GM19238 (cell line): ENCODE data around the gene SKIDA1.
"Not testable (repeated sequence)": the region's sequence is repeated elsewhere in the genome, so short reads cannot be mapped to it uniquely, and the experiment has no call there.

Experiments
- DNase-seq: peaks from one replicate; pipeline ENCODE4 v3.0.0; 2011; ENCODE audit warnings: low spot score; ENCODE audit not compliant: insufficient read length

Gene SKIDA1

DNA sequence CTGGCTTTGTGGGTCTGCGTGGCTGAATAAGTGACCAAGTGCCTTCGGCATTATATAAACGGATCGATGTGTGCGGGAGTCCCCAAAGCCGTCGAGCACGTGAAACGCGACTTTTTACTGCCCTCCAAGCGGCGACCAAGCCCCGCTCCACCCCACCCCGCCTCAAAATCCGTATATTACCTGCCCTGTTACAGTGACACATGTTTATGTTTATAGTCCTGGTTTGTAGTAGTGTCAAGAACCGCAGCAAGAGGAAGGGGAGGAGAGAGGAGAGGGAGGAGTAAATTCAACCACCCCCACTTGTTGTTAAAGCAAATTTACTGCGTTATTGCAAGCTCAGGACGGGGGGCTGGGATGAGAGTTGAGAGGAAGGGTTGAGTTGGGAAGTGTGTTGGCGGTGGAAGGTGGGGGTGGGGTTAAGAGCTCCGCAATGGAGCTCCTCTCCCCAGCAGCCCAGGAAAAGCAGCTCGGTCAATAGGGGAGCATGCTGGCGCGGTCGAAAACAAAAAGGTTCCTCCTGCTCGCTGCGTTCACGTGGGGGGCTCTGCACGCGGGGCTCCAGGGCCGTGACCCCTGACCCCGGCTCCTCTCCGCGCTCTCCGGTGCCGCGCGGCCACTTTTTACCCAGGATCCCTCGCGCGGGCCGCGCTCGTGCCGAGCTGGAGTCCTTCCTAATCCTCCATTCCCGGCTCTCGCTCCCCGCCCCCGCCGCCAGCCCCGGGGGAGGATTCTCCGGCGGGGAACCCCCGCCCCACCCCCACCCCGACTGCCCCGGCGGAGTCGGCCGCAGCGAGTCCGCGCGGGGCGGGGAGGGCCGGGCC, at the start of gene SKIDA1:
Gene SKIDA1 (minus strand): TSS at position 316 of the 821 bp plus-strand sequence. CDS start 7,860 bp downstream, outside the sequence.
- DNase-seq: no peak

DNA sequence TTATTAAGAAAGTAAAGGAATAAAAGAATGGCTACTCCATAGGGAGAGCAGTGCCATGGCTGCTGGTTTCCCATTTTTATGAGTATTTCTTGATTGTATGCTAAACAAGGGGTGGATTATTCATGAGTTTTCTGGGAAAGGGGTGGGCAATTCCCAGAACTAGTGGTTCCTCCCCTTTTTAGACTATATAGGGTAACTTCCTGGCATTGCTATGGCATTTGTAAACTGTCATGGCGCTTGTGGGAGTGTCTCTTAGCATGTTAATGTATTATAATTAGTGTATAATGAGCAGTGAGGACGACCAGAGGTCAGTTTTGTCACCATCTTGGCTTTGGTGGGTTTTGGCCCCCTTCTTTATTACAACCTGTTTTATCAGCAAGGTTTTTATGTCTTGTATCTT, 49.0 kb upstream of the SKIDA1 start:
- DNase-seq: not testable (repeated sequence)

DNA sequence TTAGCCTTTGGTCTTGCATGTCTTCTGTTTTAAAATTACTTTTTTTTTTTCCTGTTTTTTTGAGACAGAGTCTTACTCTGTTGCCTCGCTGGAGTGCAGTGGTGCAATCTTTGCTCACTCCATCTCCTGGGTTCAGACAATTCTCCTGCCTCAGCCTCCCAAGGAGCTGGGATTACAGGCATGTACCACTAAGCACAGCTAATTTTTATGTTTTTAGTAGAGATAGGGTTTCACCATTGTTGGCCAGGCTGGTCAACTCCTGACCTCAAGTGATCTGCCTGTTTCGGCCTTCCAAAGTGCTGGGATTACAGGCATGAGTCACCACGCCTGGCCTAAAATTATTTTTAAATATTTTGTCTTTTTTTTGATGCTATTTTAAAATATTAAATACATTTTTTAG, 47.1 kb upstream of the SKIDA1 start:
- DNase-seq: no peak

DNA sequence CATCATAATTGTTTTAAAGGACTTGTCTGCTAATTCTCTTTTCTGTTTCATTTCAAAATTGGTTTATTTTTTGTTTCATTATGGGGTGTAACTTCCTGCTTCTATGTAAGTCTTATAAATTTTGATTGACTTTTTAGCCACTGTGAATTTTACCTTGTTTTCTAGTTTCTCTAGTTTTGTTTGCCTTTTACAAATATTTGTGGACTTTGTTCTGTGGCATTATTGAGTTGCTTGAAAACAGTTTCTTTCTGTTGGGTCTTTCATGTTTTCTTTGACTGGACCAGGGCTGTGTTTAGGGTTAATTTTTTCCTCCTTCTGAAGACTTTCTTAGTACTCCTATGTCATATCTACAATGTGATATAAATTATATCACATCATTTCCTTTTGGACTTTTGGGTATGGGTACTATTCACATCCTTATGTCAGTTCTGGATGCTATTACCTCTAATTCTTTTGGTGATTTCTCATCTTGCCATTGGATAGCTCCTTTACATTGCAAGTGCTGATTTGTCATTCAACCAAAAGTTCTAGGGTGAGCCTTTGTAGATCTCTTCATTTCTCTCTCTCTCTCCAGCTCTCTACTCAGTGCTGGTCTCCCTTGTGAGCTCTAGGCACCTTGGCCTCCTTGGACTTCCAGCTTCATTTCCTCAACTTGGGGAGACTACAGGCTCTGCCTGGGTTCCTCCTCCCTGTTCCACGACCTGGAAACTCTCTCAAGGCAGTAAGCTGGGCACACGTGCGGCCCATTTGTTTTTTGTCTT, 45.5 kb upstream of the SKIDA1 start:
- no peak for DNase-seq

DNA sequence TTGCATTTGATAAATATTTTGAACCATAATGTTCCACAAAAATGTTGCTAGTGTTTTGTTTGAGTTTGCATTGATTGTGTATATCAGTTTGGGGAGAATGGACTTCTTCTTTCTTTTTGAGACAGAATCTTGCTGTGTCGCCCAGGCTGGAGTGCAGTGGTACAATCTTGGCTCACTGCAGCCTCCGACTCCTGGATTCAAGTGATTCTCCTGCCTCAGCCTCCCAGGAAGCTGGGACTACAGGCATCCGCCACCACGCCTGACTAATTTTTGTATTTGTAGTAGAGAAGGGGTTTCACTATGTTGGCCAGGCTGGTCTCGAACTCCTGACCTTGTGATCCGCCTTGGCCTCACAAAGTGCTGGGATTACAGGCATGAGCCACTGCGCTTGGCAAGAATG, 33.5 kb upstream of the SKIDA1 start:
- DNase-seq: not testable (repeated sequence)

DNA sequence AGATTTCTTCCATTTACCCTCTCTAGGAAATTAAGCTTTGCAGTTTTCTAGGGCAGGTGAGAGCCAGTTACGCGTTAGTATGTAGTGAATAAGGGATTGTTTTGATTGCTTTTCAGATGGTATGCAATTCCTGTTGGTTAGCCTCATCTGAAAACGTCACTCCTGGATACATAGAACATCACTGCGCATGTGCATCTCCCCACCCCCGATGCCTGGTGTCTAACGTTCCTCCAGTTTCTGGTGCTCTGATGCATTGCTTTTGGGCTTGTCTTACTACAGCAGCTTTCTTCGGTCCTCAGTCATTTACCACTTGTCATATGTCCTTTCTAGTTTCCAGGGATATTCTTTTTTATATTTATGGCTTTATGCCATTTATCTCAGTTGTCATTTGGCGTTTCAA, 31.0 kb upstream of the SKIDA1 start:
- DNase-seq: no peak

DNA sequence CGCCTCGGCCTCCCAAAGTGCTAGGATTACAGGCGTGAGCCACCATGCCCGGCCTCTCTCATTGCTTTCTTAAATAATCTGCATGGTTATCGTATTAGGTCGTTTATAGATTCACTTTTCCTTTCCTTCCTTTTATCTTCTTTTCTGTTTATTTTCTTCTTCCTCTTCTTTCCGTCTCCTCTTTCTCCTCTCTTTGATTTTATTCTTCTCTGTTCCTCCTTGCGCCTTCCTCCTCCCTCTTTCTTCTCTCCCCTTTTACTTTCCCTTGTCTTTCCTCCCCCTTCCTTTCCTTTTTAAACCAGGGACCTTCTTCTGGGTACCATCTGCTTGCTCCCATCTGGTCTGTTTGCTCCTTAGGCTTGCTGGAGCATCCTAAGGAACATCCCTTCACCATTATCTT, 27.2 kb upstream of the SKIDA1 start:
- no peak for DNase-seq

DNA sequence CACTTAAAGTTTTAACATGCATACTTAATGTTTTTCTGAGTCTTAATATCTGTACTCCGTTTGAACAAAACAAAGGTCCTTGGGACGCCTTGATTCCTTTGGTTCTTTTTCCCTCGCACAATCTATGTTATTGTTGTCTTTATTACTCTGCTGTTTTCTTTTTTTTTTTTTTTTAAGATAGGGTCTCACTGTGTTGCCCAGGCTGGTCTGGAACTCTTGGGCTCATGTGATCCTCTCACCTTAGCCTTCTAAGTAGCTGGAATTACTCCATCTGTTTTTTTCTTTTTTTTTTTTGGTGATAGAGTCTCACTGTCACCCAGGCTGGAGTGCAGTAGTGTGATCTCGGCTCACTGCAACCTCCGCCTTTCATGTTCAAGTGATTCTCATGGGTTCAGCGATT, 21.8 kb upstream of the SKIDA1 start:
- DNase-seq: no peak

DNA sequence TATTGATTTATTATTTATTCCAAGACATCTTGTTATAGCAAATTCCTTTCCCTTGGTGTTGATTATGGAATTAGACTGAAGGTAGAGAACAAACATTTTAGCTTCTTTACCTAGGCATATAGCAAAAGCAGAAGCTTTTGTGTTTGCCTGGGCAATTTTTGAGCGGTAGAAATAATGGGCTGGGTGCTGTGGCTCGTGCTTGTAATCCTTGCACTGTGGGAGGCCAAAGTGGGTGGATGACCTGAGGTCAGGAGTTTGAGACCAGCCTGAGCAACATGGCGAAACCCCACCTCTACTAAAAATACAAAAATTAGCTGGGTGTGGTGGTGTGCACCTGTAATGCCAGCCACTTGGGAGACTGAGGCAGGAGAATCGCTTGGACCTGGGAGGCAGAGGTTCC, 15.2 kb upstream of the SKIDA1 start:
- not testable (repeated sequence) for DNase-seq

DNA sequence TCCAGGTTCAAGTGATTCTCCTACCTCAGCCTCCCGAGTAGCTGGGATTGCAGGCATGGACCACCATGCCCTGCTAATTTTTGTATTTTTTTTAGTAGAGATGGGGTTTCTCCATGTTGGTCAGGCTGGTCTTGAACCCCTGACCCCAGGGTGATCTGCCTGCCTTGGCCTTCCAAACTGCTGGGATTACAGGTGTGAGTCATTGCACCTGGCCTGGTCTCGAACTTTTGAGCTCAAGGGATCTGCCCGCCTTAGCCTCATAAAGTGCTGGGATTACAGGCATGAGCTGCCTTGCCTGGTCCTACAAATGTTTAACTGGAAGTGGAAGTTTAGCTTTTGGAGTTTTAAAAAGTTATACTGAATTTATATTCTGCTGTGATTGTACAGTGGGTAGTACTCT, 11.4 kb upstream of the SKIDA1 start:
- DNase-seq: no peak

DNA sequence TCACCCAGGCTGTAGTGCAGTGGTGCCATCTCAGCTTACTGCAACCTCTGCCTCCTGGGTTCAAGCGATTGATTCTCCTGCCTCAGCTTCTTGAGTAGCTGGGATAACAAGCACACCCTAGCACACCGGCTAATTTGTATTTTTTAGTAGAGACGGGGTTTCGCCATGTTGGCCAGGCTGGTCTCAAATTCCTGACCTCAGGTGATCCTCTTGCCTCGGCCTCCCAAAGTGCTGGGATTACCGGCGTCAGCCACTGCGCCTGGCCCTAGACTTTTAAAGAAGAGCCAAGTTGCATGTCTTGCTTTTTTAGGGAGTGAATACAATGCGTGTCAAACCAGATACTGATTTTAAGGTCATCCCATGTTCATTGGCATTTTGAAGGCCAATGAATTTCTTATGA, 10.5 kb upstream of the SKIDA1 start:
- not testable (repeated sequence) for DNase-seq

DNA sequence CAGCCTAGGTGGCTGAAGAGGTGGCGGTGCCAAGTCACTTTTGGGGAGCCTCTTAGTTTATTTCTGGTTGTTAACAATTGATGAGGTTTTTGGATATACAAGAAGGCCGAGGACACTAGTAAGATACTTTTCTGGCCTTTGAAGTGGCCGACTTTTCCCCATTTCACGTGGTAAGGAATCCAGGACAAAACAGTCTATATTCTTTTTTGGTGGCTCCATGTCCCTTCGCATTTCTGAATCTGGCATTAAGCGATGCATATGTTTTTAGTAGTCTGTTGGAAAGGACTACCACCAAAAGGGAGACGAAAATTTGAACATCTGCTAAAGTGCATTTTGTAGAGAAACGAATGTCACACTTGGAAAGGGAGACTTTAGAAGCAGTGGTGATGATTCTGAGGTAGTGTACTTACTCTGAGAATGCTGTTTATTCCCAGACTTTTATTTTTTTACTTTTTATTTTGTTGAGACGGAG, 10.0 kb upstream of the SKIDA1 start:
- no peak for DNase-seq

DNA sequence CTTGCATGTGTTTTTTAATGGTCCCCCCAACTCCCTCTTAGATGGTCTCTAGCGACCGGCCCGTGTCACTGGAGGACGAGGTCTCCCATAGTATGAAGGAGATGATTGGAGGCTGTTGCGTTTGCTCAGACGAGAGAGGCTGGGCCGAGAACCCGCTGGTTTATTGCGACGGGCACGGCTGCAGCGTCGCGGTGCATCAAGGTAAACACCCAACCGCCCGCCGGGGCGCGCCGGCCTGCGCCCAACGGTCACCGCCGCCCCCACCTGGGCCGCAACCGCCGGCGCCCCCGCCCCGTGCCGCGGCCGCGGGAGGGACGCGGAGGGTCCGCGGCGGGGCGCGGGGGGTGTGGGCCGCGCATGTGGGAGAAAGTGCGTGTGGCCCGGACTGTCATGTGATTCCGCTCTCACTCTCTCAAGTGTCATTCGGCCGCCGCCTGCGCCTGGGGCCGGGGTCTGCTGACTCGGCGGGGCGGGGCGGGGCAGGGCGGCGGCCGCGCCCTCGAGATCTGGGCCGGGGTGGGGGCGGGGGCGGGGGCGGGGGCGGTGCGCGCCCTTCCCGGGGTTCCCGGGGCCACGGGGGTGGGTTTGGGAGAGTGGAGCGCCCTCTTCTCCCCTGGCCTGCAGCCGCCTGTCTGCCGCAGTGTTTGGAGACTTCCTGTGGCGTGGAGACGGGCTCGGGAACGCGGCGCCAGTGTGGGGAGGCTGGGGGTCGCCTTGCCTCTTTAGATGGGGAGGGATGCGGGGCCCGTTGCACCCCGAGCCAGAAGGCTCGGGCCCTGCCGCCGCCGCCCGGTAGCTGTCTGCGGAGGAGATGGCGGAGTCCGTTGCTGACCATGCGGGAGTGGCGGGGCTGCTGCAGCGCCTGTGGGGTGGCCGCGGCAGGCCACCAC, 9.4 kb upstream of the SKIDA1 start:
- no peak for DNase-seq

DNA sequence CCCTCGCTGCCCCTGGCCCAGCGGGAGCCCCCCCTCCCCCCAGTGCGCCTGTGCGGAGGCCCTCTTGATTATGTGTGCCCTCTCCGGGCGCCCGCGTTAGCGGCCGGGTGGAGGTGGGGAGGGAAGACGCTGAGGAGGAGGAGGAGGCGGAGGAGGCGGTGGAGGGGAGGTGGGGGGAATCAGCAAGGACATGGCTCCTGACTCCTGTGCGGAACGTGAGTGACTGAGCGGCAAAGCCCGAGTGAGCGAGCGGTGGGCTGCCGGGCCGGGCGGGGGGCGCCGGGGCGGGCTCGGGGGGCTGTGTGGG, 8.8 kb upstream of the SKIDA1 start:
- DNase-seq: no peak

DNA sequence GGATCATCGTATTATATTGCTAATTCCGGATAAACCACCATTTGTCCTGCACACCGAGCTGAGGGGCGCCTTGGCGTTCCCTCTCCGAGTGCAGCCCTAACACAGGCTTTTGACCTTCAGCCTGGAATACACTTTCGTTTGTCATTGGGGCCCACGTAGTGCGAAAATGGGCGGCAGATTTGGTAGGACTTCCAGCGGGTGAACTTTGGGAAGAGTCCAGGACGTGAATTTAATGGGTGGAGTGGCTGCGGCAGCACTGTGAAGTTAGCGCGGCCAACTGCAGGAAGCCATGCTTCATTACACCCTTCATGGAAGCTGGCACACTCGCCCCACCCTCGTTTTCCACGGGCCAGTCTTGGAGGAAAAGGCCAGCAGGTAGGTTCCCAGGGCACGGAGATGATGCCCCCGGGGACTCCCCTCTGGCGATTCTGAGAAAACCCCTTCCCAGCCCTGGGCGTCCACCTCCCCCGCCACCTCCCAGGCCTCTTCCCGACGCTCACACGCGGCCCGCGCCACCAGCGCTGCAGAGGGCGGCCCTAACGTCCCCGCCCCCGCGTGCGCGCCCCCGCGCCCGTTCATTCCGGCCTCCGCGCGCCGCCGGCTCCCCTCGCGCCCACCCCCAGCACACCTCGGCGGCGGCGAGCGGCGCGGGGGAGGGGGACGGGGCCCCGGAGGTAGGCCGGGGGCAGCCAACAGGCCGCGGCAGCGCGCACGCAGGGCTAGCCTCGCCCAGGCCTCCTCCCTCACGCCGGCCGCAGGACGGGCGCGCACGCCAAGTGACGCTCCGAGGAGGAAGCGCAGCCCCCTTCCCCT, 8.2 kb upstream of the SKIDA1 start, which contains the start of gene MLLT10:
Gene MLLT10 (plus strand): TSS at position 766 of the 813 bp plus-strand sequence. CDS start 413 bp downstream, outside the sequence.
- peak; percentile 94 for DNase-seq

DNA sequence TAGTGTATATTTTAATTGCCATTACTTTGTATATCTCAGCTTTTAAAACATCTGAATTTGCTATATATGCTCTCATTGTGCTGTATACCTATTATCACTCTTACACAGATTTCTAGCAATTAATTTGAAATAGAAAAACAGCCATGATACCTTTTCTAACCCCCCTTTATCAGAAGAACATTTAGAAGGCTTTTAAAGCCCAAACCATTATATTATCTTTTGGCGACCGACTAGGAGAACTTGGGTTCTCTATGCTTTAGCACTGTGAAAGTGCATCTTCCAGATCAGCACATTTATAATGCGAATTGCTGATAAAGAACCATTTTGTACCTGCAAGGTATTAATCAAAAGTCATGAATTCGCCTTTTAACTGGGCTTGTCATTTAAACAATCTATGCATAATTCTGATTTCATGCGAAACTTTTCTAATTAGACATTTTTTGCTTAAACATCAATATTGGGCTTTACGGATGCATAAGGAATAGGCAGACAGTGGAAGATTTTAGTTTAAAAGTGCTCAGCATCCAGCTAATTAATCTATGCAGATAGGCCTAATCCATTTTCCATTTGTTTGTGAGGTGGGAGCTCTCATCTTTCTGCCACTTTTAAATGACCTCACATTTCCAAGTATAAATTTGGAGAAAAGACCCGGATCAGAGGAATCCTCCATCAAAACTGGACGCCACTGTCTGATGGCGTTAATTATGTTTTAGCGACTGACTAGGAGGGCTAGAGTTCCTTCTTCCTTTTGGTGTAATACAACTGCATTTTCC, 7.4 kb upstream of the SKIDA1 start:
- no peak for DNase-seq

DNA sequence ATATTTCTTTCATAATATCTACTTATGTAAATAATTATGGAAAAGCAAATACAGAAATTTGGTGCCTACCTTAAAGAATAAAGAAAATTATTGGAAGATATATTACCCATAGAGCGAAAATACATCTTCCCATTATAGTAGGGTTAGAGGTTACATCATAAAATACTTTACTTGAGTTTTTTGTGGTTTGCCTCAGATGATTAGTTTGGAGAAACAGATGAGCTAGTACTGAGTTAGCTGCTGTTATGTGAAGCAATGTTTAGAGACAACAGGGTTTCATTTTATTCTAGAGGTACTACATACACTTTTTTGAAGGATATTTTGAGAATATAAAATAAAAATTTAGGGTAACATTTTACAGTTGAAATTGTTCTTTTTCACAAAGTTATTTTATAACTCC, 5.7 kb upstream of the SKIDA1 start:
- DNase-seq: no peak

DNA sequence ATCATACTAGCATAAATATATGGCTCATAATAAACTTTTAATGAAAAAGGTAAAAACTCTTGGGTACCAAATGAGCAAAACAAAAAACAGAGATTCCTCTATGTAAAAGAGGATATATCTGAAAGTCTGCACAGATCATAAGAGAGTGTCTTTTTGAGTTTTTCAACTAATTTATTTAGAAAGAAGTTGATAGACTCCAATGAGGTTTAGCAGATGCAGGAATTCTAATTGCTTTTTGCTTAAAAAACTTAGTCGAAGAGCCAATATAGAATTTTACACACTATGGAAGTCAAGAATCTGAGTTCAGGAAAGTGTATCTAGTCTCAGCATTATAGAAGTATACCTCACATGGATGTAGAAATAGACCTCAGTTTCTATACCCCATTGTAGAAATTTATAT, 5.2 kb upstream of the SKIDA1 start:
- DNase-seq: no peak

DNA sequence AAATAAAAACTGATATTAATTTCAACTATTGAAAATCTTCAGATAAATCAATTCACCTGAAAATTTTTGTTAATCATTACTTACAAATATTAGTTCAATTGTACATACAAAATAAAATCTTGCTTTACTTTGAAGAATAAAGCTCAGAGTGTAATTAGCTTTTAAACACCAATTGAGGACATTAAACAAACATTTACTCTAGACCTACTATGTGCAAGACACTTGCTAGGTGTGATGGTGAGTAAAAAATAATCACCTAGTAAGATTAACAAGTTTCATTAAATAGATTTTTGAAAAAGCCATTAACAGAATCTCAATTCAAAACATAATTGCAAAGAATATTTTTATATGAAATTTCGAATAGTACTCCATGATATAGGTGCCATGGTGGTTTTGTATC, 4.7 kb upstream of the SKIDA1 start:
- DNase-seq: no peak
